Subcutaneous abdominal adipose tissue (tissue), 5 donors: Measurements from ENCODE around the gene GAGE1.
"Not testable (repeated sequence)": the region's sequence is repeated elsewhere in the genome, so short reads cannot be mapped to it uniquely, and the experiment has no call there.

Experiments
- H3K27ac ChIP-seq: one replicate; pipeline ENCODE4 v1.7.0; 2013; ENCODE audit warnings: low read depth, mild to moderate bottlenecking, inconsistent platforms, low read length, moderate library complexity
- H3K27me3 ChIP-seq, 5 donors: one replicate each; pipeline ENCODE4 v1.7.0; 2013; ENCODE audit warnings: low read length in 5 of 5, inconsistent platforms in 1 of 5; ENCODE audit not compliant: control insufficient read depth in 5 of 5, insufficient read depth in 4 of 5
- H3K36me3 ChIP-seq, 5 donors: one replicate each; pipeline ENCODE4 v1.7.0; 2013; ENCODE audit warnings: low read length in 5 of 5; ENCODE audit not compliant: control insufficient read depth in 5 of 5, insufficient read depth in 5 of 5
- H3K4me1 ChIP-seq, 5 donors: one replicate each; pipeline ENCODE4 v1.7.0; 2013; ENCODE audit warnings: low read length in 5 of 5, mild to moderate bottlenecking in 3 of 5, moderate library complexity in 1 of 5; ENCODE audit not compliant: control insufficient read depth in 5 of 5, insufficient read depth in 5 of 5
- H3K4me3 ChIP-seq, 5 donors: one replicate each; pipeline ENCODE4 v1.7.0; 2013; ENCODE audit warnings: low read length in 5 of 5, low read depth in 1 of 5
- H3K9ac ChIP-seq, 5 donors: one replicate each; pipeline ENCODE4 v1.7.0; 2013; ENCODE audit warnings: low read length in 5 of 5, mild to moderate bottlenecking in 4 of 5, moderate library complexity in 3 of 5
- H3K9me3 ChIP-seq, 5 donors: one replicate each; pipeline ENCODE4 v1.7.0; 2013; ENCODE audit warnings: low read length in 5 of 5; ENCODE audit not compliant: control insufficient read depth in 5 of 5
- donor health status: healthy.
- donor health status: healthy.
- donor health status: healthy.
- donor health status: healthy.
- donor health status: healthy.

GAGE1 gene, protein sequence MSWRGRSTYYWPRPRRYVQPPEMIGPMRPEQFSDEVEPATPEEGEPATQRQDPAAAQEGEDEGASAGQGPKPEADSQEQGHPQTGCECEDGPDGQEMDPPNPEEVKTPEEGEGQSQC

DNA sequence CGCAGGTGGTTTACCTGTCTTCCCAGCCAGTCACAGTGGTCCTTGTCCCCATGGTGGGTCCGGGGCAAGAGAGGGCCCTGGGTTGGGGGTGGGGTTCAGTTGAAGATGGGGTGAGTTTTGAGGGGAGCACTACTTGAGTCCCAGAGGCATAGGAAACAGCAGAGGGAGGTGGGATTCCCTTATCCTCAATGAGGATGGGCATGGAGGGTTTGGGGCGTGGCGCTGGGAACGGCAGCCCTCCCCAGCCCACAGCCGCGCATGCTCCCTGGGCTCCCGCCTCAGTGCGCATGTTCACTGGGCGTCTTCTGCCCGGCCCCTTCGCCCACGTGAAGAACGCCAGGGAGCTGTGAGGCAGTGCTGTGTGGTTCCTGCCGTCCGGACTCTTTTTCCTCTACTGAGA is at the start of gene GAGE1:
Gene GAGE1 (plus strand): TSS at position 301 of the 400 bp plus-strand sequence. CDS start 1,155 bp downstream, outside the sequence.
- H3K4me1 ChIP-seq, H3K4me3 ChIP-seq: not testable (repeated sequence)

DNA sequence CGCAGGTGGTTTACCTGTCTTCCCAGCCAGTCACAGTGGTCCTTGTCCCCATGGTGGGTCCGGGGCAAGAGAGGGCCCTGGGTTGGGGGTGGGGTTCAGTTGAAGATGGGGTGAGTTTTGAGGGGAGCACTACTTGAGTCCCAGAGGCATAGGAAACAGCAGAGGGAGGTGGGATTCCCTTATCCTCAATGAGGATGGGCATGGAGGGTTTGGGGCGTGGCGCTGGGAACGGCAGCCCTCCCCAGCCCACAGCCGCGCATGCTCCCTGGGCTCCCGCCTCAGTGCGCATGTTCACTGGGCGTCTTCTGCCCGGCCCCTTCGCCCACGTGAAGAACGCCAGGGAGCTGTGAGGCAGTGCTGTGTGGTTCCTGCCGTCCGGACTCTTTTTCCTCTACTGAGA is 47.8 kb upstream of the GAGE1 start, which contains the start of gene GAGE12E:
Gene GAGE12E (plus strand): TSS at position 301 of the 400 bp plus-strand sequence. CDS start 1,155 bp downstream, outside the sequence.
- not testable (repeated sequence) for H3K9ac ChIP-seq, H3K4me3 ChIP-seq, H3K27ac ChIP-seq, H3K9me3 ChIP-seq, H3K36me3 ChIP-seq, H3K4me1 ChIP-seq, H3K27me3 ChIP-seq

More for the DNA sequence above, at the start of gene GAGE1:
- H3K9ac ChIP-seq, H3K9me3 ChIP-seq, H3K27ac ChIP-seq, H3K36me3 ChIP-seq, H3K27me3 ChIP-seq: not testable (repeated sequence)

DNA sequence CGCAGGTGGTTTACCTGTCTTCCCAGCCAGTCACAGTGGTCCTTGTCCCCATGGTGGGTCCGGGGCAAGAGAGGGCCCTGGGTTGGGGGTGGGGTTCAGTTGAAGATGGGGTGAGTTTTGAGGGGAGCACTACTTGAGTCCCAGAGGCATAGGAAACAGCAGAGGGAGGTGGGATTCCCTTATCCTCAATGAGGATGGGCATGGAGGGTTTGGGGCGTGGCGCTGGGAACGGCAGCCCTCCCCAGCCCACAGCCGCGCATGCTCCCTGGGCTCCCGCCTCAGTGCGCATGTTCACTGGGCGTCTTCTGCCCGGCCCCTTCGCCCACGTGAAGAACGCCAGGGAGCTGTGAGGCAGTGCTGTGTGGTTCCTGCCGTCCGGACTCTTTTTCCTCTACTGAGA is 38.3 kb upstream of the GAGE1 start, which contains the start of gene GAGE12F:
Gene GAGE12F (plus strand): TSS at position 301 of the 400 bp plus-strand sequence. CDS start 1,155 bp downstream, outside the sequence.
- not testable (repeated sequence) for H3K27me3 ChIP-seq, H3K9me3 ChIP-seq, H3K9ac ChIP-seq, H3K4me1 ChIP-seq, H3K4me3 ChIP-seq, H3K27ac ChIP-seq, H3K36me3 ChIP-seq

DNA sequence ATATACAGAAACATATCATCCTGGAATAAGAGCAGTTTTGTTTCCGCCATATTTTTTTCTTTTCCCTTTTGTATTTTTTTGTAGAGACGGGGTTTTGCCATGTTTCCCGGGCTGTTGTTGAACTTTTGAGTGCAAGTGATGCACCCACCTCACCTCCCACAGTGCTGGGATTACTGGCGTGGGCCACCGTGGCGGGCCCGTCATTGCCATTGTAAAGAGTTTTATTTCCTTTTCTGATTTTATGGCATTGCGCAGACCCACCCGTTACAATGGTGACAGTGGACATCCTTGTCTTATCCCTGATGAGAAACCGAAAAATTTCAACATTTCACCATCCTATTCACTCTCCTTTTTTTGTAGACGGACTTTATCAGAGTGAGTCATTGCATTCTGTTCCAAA is 30.1 kb upstream of the GAGE1 start:
- not testable (repeated sequence) for H3K9ac ChIP-seq, H3K27ac ChIP-seq, H3K9me3 ChIP-seq, H3K27me3 ChIP-seq, H3K4me3 ChIP-seq, H3K4me1 ChIP-seq, H3K36me3 ChIP-seq

DNA sequence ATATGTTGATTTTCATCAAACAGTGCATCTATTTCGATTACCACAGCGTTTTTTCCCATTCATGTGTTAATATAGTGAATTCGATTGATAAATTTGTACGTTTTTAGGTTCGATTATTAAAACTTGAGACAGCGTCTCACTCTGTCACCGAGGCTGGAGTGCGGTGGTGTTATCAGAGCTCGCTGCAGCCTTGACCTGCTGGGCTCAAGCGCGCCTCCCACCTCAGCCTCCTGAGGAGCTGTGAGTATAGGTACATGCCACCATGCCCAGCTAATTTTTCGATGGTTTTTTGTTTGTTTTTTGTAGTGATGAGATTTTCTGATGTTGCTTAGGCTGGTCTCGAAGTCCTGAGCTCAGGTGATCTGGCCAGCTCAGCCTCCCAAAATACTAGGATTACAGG is 29.7 kb upstream of the GAGE1 start:
- H3K4me1 ChIP-seq, H3K27me3 ChIP-seq, H3K9me3 ChIP-seq, H3K27ac ChIP-seq, H3K36me3 ChIP-seq, H3K9ac ChIP-seq, H3K4me3 ChIP-seq: not testable (repeated sequence)

DNA sequence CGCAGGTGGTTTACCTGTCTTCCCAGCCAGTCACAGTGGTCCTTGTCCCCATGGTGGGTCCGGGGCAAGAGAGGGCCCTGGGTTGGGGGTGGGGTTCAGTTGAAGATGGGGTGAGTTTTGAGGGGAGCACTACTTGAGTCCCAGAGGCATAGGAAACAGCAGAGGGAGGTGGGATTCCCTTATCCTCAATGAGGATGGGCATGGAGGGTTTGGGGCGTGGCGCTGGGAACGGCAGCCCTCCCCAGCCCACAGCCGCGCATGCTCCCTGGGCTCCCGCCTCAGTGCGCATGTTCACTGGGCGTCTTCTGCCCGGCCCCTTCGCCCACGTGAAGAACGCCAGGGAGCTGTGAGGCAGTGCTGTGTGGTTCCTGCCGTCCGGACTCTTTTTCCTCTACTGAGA is 28.7 kb upstream of the GAGE1 start, which contains the start of gene GAGE12G:
Gene GAGE12G (plus strand): TSS at position 301 of the 400 bp plus-strand sequence. CDS start 1,155 bp downstream, outside the sequence.
- H3K27ac ChIP-seq, H3K36me3 ChIP-seq, H3K9ac ChIP-seq: not testable (repeated sequence)

DNA sequence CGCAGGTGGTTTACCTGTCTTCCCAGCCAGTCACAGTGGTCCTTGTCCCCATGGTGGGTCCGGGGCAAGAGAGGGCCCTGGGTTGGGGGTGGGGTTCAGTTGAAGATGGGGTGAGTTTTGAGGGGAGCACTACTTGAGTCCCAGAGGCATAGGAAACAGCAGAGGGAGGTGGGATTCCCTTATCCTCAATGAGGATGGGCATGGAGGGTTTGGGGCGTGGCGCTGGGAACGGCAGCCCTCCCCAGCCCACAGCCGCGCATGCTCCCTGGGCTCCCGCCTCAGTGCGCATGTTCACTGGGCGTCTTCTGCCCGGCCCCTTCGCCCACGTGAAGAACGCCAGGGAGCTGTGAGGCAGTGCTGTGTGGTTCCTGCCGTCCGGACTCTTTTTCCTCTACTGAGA is 19.2 kb upstream of the GAGE1 start, which contains the start of gene GAGE12H:
Gene GAGE12H (plus strand): TSS at position 301 of the 400 bp plus-strand sequence. CDS start 1,155 bp downstream, outside the sequence.
- not testable (repeated sequence) for H3K27ac ChIP-seq, H3K27me3 ChIP-seq, H3K9me3 ChIP-seq, H3K4me3 ChIP-seq, H3K36me3 ChIP-seq, H3K4me1 ChIP-seq, H3K9ac ChIP-seq

More for the DNA sequence above, 28.7 kb upstream of the GAGE1 start, which contains the start of gene GAGE12G:
- H3K4me1 ChIP-seq, H3K9me3 ChIP-seq, H3K4me3 ChIP-seq, H3K27me3 ChIP-seq: not testable (repeated sequence)

DNA sequence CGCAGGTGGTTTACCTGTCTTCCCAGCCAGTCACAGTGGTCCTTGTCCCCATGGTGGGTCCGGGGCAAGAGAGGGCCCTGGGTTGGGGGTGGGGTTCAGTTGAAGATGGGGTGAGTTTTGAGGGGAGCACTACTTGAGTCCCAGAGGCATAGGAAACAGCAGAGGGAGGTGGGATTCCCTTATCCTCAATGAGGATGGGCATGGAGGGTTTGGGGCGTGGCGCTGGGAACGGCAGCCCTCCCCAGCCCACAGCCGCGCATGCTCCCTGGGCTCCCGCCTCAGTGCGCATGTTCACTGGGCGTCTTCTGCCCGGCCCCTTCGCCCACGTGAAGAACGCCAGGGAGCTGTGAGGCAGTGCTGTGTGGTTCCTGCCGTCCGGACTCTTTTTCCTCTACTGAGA is 9.6 kb upstream of the GAGE1 start, which contains the start of gene GAGE2A:
Gene GAGE2A (plus strand): TSS at position 301 of the 400 bp plus-strand sequence. CDS start 1,155 bp downstream, outside the sequence.
- H3K4me1 ChIP-seq, H3K27ac ChIP-seq: not testable (repeated sequence)

DNA sequence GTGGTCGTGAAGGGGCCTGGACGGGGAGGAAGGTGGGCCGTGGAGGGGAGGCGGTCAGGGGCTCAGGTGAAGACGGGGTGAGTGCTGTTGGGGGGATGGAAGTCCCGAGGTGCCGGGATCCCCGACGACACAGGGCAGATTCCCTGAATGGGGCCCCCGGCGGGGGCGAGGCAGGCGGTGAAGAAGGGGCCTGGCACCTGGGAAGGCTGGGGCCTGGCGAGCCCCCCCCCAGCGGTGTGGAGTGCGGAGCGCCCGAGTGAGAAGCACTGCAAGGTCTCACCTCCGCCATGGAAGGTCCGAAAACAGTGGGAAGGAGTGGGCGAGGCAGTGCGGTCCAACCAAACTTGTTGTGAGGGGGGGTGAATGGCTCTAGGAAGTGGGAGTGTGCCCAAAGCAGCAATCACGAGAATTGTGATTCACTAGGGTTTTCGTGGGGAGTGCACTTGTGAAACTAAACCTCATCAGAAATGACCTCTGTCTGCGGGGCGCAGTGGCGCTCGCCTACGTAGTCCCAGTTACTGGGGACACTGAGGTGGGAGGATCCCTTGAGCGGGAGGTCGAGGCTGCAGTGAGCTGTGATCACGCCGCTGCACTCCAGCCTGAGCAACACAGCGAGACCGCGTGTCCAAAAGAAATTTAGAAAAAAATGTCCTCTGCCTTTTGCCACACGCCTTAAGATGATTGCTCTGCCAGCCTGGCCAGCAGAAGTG is 8.9 kb upstream of the GAGE1 start:
- H3K9me3 ChIP-seq, H3K36me3 ChIP-seq, H3K27me3 ChIP-seq, H3K27ac ChIP-seq, H3K4me3 ChIP-seq, H3K4me1 ChIP-seq, H3K9ac ChIP-seq: not testable (repeated sequence)

More for the DNA sequence above, 9.6 kb upstream of the GAGE1 start, which contains the start of gene GAGE2A:
- H3K27me3 ChIP-seq, H3K4me3 ChIP-seq, H3K9me3 ChIP-seq, H3K36me3 ChIP-seq, H3K9ac ChIP-seq: not testable (repeated sequence)

DNA sequence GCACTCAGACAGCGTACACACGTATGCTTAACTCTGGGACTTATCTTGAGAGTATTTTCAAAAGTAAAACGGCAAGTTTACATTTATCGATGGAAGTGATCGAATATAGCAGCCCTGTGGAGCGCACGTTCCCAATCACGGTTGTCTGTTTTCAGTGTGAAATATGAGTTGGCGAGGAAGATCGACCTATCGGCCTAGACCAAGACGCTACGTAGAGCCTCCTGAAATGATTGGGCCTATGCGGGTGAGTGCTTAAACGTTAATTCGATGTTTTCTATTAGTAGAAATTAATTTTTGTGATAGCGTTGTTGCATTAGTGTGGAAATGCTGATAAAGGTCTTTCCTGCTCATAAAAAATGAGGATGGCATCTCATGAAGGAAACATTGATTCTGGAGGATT is 8.3 kb upstream of the GAGE1 start:
- not testable (repeated sequence) for H3K27ac ChIP-seq, H3K27me3 ChIP-seq, H3K4me3 ChIP-seq, H3K9me3 ChIP-seq, H3K36me3 ChIP-seq, H3K9ac ChIP-seq, H3K4me1 ChIP-seq
